Nasal cavity respiratory epithelium epithelial cell of viscerocranial mucosa (primary cell): ENCODE data around the gene ARHGDIB. TPM values are rescaled to one million over a fixed set of nuclear protein-coding genes. Genes with fewer than 3 reads are reported as not detected.

Source experiments
- total RNA-seq: library from RNA; depleted of rRNA; stranded (reverse); fragments of >200 nt; gene quantifications from 2 replicates; pipeline ENCODE4 v1.2.3, GENCODE V29; 2014

ARHGDIB gene
- 0.68 and 4.8 TPM in 2 replicates for total RNA-seq

GRCh38 chr12:14961466-14962152, at the start of gene ARHGDIB:
ARHGDIB (minus strand) TSS chr12:14961601; CDS start chr12:14950712, 10,889 bp downstream.

DNA sequence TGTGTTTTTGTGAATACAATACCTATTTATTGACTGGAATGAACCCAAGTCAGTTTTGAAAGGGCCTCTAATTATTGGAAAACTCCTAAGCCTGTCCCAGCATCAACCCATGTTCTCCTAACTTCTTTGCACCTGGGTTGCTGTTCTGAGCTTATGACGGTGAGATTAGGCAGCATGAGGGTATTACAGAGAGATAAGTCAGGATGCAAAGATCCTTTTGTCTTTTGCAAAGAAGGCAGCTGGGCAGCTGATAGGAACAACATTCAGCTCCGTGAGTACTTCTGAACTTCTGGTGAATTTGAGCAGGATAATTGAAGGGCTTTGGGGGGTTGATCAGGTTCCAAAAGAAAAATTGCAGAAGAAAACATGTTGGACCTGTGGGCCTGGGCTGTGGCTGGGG, 11.4 kb upstream of the ARHGDIB start, which contains the start of gene PDE6H:
PDE6H (plus strand) TSS at position 227 of the 400 bp plus-strand sequence. CDS start 4,971 bp downstream, outside the sequence.

GRCh38 chr12:14938301-14938700, 23.1 kb downstream of the ARHGDIB start, which contains the start of gene ERP27:
ERP27 (minus strand) TSS chr12:14938537; CDS start chr12:14938508, 29 bp downstream.

Other genes with a start within 250 kb of the ARHGDIB start
- 9.6 and 14.9 TPM in 2 replicates for gene WBP11, start 158.1 kb downstream of the ARHGDIB start, total RNA-seq
- 1.3 and 2.7 TPM in 2 replicates for gene C12orf60, start 157.9 kb downstream of the ARHGDIB start, total RNA-seq
- not detected in 2 replicates for gene SMCO3, start 147.4 kb downstream of the ARHGDIB start, total RNA-seq
- gene ART4, start 118.1 kb downstream of the ARHGDIB start, total RNA-seq: not detected in 2 replicates
- not detected in 2 replicates for gene MGP, start 75.7 kb downstream of the ARHGDIB start, total RNA-seq
- 0.34 and 3.6 TPM in 2 replicates for gene ERP27, start 23.1 kb downstream of the ARHGDIB start, total RNA-seq
- not detected in 2 replicates for gene PDE6H, start 11.4 kb upstream of the ARHGDIB start, total RNA-seq